Measurements from ENCODE around the gene MX2. TPM values are rescaled to one million over a fixed set of nuclear protein-coding genes. Genes with fewer than 3 reads are reported as not detected.

Gene MX2
- total and polyA plus RNA-seq, 2 experiments from 2014 or later, result 5.4 to 9.2 TPM

- TF ChIP-seq, protein P1, sequence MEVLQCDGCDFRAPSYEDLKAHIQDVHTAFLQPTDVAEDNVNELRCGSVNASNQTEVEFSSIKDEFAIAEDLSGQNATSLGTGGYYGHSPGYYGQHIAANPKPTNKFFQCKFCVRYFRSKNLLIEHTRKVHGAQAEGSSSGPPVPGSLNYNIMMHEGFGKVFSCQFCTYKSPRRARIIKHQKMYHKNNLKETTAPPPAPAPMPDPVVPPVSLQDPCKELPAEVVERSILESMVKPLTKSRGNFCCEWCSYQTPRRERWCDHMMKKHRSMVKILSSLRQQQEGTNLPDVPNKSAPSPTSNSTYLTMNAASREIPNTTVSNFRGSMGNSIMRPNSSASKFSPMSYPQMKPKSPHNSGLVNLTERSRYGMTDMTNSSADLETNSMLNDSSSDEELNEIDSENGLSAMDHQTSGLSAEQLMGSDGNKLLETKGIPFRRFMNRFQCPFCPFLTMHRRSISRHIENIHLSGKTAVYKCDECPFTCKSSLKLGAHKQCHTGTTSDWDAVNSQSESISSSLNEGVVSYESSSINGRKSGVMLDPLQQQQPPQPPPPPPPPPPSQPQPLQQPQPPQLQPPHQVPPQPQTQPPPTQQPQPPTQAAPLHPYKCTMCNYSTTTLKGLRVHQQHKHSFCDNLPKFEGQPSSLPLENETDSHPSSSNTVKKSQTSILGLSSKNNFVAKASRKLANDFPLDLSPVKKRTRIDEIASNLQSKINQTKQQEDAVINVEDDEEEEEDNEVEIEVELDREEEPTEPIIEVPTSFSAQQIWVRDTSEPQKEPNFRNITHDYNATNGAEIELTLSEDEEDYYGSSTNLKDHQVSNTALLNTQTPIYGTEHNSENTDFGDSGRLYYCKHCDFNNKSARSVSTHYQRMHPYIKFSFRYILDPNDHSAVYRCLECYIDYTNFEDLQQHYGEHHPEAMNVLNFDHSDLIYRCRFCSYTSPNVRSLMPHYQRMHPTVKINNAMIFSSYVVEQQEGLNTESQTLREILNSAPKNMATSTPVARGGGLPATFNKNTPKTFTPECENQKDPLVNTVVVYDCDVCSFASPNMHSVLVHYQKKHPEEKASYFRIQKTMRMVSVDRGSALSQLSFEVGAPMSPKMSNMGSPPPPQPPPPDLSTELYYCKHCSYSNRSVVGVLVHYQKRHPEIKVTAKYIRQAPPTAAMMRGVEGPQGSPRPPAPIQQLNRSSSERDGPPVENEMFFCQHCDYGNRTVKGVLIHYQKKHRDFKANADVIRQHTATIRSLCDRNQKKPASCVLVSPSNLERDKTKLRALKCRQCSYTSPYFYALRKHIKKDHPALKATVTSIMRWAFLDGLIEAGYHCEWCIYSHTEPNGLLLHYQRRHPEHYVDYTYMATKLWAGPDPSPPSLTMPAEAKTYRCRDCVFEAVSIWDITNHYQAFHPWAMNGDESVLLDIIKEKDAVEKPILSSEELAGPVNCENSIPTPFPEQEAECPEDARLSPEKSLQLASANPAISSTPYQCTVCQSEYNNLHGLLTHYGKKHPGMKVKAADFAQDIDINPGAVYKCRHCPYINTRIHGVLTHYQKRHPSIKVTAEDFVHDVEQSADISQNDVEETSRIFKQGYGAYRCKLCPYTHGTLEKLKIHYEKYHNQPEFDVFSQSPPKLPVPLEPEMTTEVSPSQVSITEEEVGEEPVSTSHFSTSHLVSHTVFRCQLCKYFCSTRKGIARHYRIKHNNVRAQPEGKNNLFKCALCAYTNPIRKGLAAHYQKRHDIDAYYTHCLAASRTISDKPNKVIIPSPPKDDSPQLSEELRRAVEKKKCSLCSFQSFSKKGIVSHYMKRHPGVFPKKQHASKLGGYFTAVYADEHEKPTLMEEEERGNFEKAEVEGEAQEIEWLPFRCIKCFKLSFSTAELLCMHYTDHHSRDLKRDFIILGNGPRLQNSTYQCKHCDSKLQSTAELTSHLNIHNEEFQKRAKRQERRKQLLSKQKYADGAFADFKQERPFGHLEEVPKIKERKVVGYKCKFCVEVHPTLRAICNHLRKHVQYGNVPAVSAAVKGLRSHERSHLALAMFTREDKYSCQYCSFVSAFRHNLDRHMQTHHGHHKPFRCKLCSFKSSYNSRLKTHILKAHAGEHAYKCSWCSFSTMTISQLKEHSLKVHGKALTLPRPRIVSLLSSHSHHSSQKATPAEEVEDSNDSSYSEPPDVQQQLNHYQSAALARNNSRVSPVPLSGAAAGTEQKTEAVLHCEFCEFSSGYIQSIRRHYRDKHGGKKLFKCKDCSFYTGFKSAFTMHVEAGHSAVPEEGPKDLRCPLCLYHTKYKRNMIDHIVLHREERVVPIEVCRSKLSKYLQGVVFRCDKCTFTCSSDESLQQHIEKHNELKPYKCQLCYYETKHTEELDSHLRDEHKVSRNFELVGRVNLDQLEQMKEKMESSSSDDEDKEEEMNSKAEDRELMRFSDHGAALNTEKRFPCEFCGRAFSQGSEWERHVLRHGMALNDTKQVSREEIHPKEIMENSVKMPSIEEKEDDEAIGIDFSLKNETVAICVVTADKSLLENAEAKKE (CRISPR knock-in tag; IDR thresholded peaks at IDR 0.05), result no peak
- TF ChIP-seq JUNB (IDR thresholded peaks at IDR 0.05; ENCODE audit: unreplicated experiment), result no peak
- no peak for TF ChIP-seq ZNF114 (CRISPR knock-in tag; IDR thresholded peaks at IDR 0.05)
- TF ChIP-seq, protein P2, sequence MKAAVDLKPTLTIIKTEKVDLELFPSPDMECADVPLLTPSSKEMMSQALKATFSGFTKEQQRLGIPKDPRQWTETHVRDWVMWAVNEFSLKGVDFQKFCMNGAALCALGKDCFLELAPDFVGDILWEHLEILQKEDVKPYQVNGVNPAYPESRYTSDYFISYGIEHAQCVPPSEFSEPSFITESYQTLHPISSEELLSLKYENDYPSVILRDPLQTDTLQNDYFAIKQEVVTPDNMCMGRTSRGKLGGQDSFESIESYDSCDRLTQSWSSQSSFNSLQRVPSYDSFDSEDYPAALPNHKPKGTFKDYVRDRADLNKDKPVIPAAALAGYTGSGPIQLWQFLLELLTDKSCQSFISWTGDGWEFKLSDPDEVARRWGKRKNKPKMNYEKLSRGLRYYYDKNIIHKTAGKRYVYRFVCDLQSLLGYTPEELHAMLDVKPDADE (IDR thresholded peaks at IDR 0.05), result no peak
- no peak for TF ChIP-seq CREB1 (CRISPR knock-in tag; IDR thresholded peaks at IDR 0.05; ENCODE audit: low read depth)
- TF ChIP-seq EZH2 (IDR thresholded peaks at IDR 0.05; ENCODE audit: low read depth, unreplicated experiment), result no peak
Measured at GRCh38 chr21:41345356-41345755, 16.5 kb upstream of the MX2 start (continued).

GRCh38 chr21:41345934-41346685 is 15.7 kb upstream of the MX2 start:
- Mint-ChIP-seq H3K4me1 (no peaks in the 10 kb centered on the region), H3K27ac (no peak overlapping the region), H3K27me3 (ENCODE audit: insufficient read depth, low read depth, poor library complexity) (peaks cover 2% of the 10 kb centered on the region), H3K4me3 (no peak overlapping the region), H3K9me3 (peaks cover 11% of the 10 kb centered on the region; the same call in 2 of the 3 replicates), H3K36me3 (ENCODE audit: low read depth) (peaks cover 5% of the 10 kb centered on the region; the same call in 2 of the 3 replicates)
- H4K20me1 ChIP-seq (replicated peaks; ENCODE audit: insufficient read depth), result no peaks in the 10 kb centered on the region; the same call in 1 of the 2 replicates
- no peaks in the 10 kb centered on the region for H3K4me1 ChIP-seq (ENCODE audit: insufficient read depth)
- no peak overlapping the region for H3K27ac ChIP-seq (ENCODE audit: low read depth)
- H3K4me2 ChIP-seq, result no peak overlapping the region
- no peaks in the 10 kb centered on the region for H3K79me2 ChIP-seq (replicated peaks; ENCODE audit: insufficient read depth)
- no peaks in the 10 kb centered on the region for H3K27me3 ChIP-seq (ENCODE audit: insufficient read depth)
- H3F3A ChIP-seq (replicated peaks; ENCODE audit: low read depth), result no peaks in the 10 kb centered on the region
- no peaks in the 10 kb centered on the region; the same call in 1 of the 2 replicates for H3K36me3 ChIP-seq (ENCODE audit: insufficient read depth)
- H2AFZ ChIP-seq, result no peak overlapping the region
- no peaks in the 10 kb centered on the region; the same call in 1 of the 2 replicates for H3K9me2 ChIP-seq (ENCODE audit: insufficient read depth)
- H3K4me3 ChIP-seq, result no peak overlapping the region
- ATAC-seq (no peak), DNase-seq (ENCODE audit: low spot score) (no peak)
- TF ChIP-seq, protein P1 (CRISPR knock-in tag; IDR thresholded peaks at IDR 0.05), result no peak
- TF ChIP-seq POLR2AphosphoS5 (IDR thresholded peaks at IDR 0.05; ENCODE audit: low read depth) (no peak), JUNB (IDR thresholded peaks at IDR 0.05; ENCODE audit: unreplicated experiment) (no peak)
